ENCODE measurements around the gene CAMKK2. TPM values are rescaled to one million over a fixed set of nuclear protein-coding genes. Genes with fewer than 3 reads are reported as not detected.
A peak's percentile ranks its signal among the peaks of the same experiment; 100 is the strongest.

CAMKK2 gene
- polyA plus RNA-seq, 2 donors = 8.5 to 10.5 TPM

GRCh38 chr12:121253638-121254335 lies 42.7 kb downstream of the CAMKK2 start:
- peaks cover 17 to 26% of the 10 kb centered on the region in 2 donors for H3K36me3 ChIP-seq (ENCODE audit: control insufficient read depth in 2 of 2, insufficient read depth in 2 of 2, low read length in 1 of 2)
- peaks cover 6 to 7% of the 10 kb centered on the region in 2 donors for H3K4me1 ChIP-seq (ENCODE audit: control insufficient read depth in 2 of 2, insufficient read depth in 2 of 2, low read length in 1 of 2)
- no peaks in the 10 kb centered on the region for H3K27me3 ChIP-seq (ENCODE audit: control insufficient read depth in 1 of 2, insufficient read depth in 2 of 2, low read length in 2 of 2)
- H3K4me3 ChIP-seq (ENCODE audit: low read depth in 1 of 2, low read length in 2 of 2) = no peak overlapping the region
- 95 to 97% methylated on average over 15 of the region's 15 CpGs for WGBS, 2 donors
- H3K27ac ChIP-seq (ENCODE audit: low read depth in 2 of 2, low read length in 1 of 2) = no peak overlapping the region
- H3K9me3 ChIP-seq (ENCODE audit: control insufficient read depth in 2 of 2, insufficient read depth in 1 of 2, low read depth in 1 of 2, low read length in 1 of 2) = no peaks in the 10 kb centered on the region

DNA sequence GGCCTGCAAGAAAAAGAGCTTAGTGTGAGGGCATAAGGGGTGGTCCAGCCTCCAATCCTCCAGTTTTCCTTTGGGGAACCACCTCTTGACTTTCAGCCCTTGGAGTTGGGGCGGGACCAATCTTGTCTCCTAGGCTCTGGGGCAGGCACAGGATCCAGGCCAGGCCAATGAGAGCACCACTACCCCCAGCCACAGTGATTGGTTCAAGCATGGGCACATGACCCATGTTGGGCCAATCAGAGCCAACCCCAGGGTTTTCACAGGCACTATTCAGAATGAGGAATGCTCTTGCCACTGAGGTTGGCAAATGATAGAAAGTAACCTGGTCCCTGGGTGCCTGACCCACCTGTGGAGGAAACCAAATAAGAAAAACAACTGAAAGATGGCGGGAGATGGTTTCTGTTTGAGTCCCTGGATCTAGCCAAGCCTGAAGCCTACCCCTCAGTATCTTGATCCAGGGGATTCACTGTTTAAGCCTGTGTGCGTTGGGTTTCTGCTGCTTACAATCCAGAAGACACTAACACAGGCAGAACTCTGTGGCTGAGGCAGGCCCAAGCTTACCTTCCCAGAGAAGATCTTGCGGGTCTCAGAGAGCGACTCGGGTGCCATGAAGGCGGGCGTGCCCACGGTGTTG lies 43.7 kb downstream of the CAMKK2 start:
- Histone ChIP-seq H3K36me3 (ENCODE audit: control insufficient read depth in 2 of 2, insufficient read depth in 2 of 2, low read length in 1 of 2) (peaks cover 17 to 35% of the 10 kb centered on the region in 2 donors), H3K9me3 (ENCODE audit: control insufficient read depth in 2 of 2, insufficient read depth in 1 of 2, low read depth in 1 of 2, low read length in 1 of 2) (no peaks in the 10 kb centered on the region), H3K4me1 (ENCODE audit: control insufficient read depth in 2 of 2, insufficient read depth in 2 of 2, low read length in 1 of 2) (peaks cover 6 to 7% of the 10 kb centered on the region in 2 donors), H3K27ac (ENCODE audit: low read depth in 2 of 2, low read length in 1 of 2) (no peak overlapping the region), H3K27me3 (ENCODE audit: control insufficient read depth in 1 of 2, insufficient read depth in 2 of 2, low read length in 2 of 2) (no peaks in the 10 kb centered on the region), H3K4me3 (ENCODE audit: low read depth in 1 of 2, low read length in 2 of 2) (no peak overlapping the region)
- 93 to 97% methylated on average over 9 of the region's 9 CpGs for WGBS, 2 donors

- 67 to 100% methylated on average over 2 of the region's 2 CpGs for WGBS, 2 donors
- Histone ChIP-seq H3K36me3 (ENCODE audit: control insufficient read depth in 2 of 2, insufficient read depth in 2 of 2, low read length in 1 of 2) (peaks cover 17 to 42% of the 10 kb centered on the region in 2 donors), H3K4me1 (ENCODE audit: control insufficient read depth in 2 of 2, insufficient read depth in 2 of 2, low read length in 1 of 2) (peaks cover 6 to 7% of the 10 kb centered on the region in 2 donors), H3K4me3 (ENCODE audit: low read depth in 1 of 2, low read length in 2 of 2) (no peak overlapping the region), H3K9me3 (ENCODE audit: control insufficient read depth in 2 of 2, insufficient read depth in 1 of 2, low read depth in 1 of 2, low read length in 1 of 2) (no peaks in the 10 kb centered on the region), H3K27me3 (ENCODE audit: control insufficient read depth in 1 of 2, insufficient read depth in 2 of 2, low read length in 2 of 2) (no peaks in the 10 kb centered on the region), H3K27ac (ENCODE audit: low read depth in 2 of 2, low read length in 1 of 2) (no peak overlapping the region)
These were observed 44.7 kb downstream of the CAMKK2 start for GRCh38 chr12:121251838-121252237.

- Histone ChIP-seq H3K9me3 (ENCODE audit: control insufficient read depth in 2 of 2, insufficient read depth in 1 of 2, low read depth in 1 of 2, low read length in 1 of 2) (no peaks in the 10 kb centered on the region), H3K4me3 (ENCODE audit: low read depth in 1 of 2, low read length in 2 of 2) (no peak overlapping the region), H3K4me1 (ENCODE audit: control insufficient read depth in 2 of 2, insufficient read depth in 2 of 2, low read length in 1 of 2) (peaks cover 6 to 7% of the 10 kb centered on the region in 2 donors), H3K27ac (ENCODE audit: low read depth in 2 of 2, low read length in 1 of 2) (no peak overlapping the region), H3K36me3 (ENCODE audit: control insufficient read depth in 2 of 2, insufficient read depth in 2 of 2, low read length in 1 of 2) (peaks cover 18 to 40% of the 10 kb centered on the region in 2 donors), H3K27me3 (ENCODE audit: control insufficient read depth in 1 of 2, insufficient read depth in 2 of 2, low read length in 2 of 2) (no peaks in the 10 kb centered on the region)
- WGBS, 2 donors = 71 to 77% methylated on average over 14 of the region's 14 CpGs
These were observed 46.1 kb downstream of the CAMKK2 start for GRCh38 chr12:121250359-121250758.

GRCh38 chr12:121248622-121249021 lies 47.9 kb downstream of the CAMKK2 start:
- Histone ChIP-seq H3K36me3 (ENCODE audit: control insufficient read depth in 2 of 2, insufficient read depth in 2 of 2, low read length in 1 of 2) (peaks cover 18 to 39% of the 10 kb centered on the region in 2 donors), H3K9me3 (ENCODE audit: control insufficient read depth in 2 of 2, insufficient read depth in 1 of 2, low read depth in 1 of 2, low read length in 1 of 2) (no peaks in the 10 kb centered on the region), H3K27ac (ENCODE audit: low read depth in 2 of 2, low read length in 1 of 2) (no peak overlapping the region), H3K4me3 (ENCODE audit: low read depth in 1 of 2, low read length in 2 of 2) (no peak overlapping the region), H3K4me1 (ENCODE audit: control insufficient read depth in 2 of 2, insufficient read depth in 2 of 2, low read length in 1 of 2) (peaks cover 6 to 7% of the 10 kb centered on the region in 2 donors), H3K27me3 (ENCODE audit: control insufficient read depth in 1 of 2, insufficient read depth in 2 of 2, low read length in 2 of 2) (no peaks in the 10 kb centered on the region)
- 90 to 92% methylated on average over 22 of the region's 22 CpGs for whole genome bisulfite sequencing, 2 donors

DNA sequence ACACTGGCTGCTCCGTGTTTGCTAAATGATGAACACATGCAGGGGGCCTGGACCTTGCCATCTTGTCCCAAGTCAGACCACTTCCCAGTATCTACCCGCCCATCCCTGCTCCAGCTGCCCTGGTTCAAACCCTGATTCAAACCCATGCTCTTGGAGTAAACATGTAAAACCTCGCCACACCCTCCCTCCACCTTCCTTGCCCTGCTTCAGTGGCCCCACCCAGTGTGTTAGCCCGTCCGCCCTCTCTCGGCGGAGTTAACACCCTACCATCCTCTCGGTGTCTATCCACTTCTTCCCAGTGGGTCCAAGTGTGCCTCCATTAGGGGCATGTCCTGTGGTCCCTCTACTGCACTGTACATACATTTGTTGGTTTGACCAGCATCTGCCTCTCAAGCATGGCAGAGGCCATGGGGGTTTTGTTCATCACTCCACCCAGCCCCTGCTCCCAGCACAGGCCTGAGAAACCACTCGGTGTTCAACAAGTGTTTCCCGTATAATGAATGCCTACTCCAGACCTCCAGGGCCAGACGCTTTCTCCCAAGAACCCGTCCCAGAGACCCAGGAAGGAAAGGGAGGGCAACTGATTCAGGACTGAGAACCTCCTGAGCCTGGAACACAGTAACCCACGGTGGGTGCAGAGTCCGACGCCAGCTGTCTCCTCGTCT lies 49.5 kb downstream of the CAMKK2 start:
- no peaks in the 10 kb centered on the region for H3K9me3 ChIP-seq (ENCODE audit: control insufficient read depth in 2 of 2, insufficient read depth in 1 of 2, low read depth in 1 of 2, low read length in 1 of 2)
- peaks cover 6 to 7% of the 10 kb centered on the region in 2 donors for H3K4me1 ChIP-seq (ENCODE audit: control insufficient read depth in 2 of 2, insufficient read depth in 2 of 2, low read length in 1 of 2)
- peaks cover 18 to 33% of the 10 kb centered on the region in 2 donors for H3K36me3 ChIP-seq (ENCODE audit: control insufficient read depth in 2 of 2, insufficient read depth in 2 of 2, low read length in 1 of 2)
- no peak overlapping the region for H3K27ac ChIP-seq (ENCODE audit: low read depth in 2 of 2, low read length in 1 of 2)
- 88 to 89% methylated on average over 16 of the region's 16 CpGs for WGBS, 2 donors
- no peak overlapping the region for H3K4me3 ChIP-seq (ENCODE audit: low read depth in 1 of 2, low read length in 2 of 2)
- no peaks in the 10 kb centered on the region for H3K27me3 ChIP-seq (ENCODE audit: control insufficient read depth in 1 of 2, insufficient read depth in 2 of 2, low read length in 2 of 2)

GRCh38 chr12:121245951-121246350 lies 50.6 kb downstream of the CAMKK2 start:
- WGBS, 2 donors = 89 to 97% methylated on average over 7 of the region's 7 CpGs
- Histone ChIP-seq H3K4me3 (ENCODE audit: low read depth in 1 of 2, low read length in 2 of 2) (no peak overlapping the region), H3K36me3 (ENCODE audit: control insufficient read depth in 2 of 2, insufficient read depth in 2 of 2, low read length in 1 of 2) (peaks cover 13 to 36% of the 10 kb centered on the region in 2 donors), H3K9me3 (ENCODE audit: control insufficient read depth in 2 of 2, insufficient read depth in 1 of 2, low read depth in 1 of 2, low read length in 1 of 2) (no peaks in the 10 kb centered on the region), H3K27ac (ENCODE audit: low read depth in 2 of 2, low read length in 1 of 2) (no peak overlapping the region), H3K4me1 (ENCODE audit: control insufficient read depth in 2 of 2, insufficient read depth in 2 of 2, low read length in 1 of 2) (peaks cover 6 to 7% of the 10 kb centered on the region in 2 donors), H3K27me3 (ENCODE audit: control insufficient read depth in 1 of 2, insufficient read depth in 2 of 2, low read length in 2 of 2) (no peaks in the 10 kb centered on the region)

DNA sequence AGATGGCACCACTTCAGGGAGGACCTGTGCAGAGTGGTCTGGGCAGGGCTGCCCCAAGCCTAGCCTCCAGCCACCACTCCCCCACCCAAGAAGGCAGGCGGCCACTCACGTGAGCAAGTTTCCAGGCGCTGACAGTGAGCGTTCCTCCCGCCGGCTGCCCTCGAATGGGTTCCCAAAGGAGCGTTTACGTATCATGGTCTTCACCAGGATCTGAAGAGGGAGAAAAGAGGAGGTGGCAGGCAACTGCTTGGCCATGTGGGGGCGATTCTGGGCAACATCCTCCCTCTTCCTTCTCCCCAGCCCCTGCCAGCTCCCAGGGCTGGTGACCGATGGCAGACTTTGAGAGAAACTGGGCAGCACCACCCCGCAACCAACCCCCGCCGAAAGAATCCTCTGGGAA lies 51.5 kb downstream of the CAMKK2 start:
- Histone ChIP-seq H3K36me3 (ENCODE audit: control insufficient read depth in 2 of 2, insufficient read depth in 2 of 2, low read length in 1 of 2) (peaks cover 10 to 36% of the 10 kb centered on the region in 2 donors), H3K4me3 (ENCODE audit: low read depth in 1 of 2, low read length in 2 of 2) (no peak overlapping the region)
- 92 to 95% methylated on average over 14 of the region's 14 CpGs for WGBS, 2 donors

DNA sequence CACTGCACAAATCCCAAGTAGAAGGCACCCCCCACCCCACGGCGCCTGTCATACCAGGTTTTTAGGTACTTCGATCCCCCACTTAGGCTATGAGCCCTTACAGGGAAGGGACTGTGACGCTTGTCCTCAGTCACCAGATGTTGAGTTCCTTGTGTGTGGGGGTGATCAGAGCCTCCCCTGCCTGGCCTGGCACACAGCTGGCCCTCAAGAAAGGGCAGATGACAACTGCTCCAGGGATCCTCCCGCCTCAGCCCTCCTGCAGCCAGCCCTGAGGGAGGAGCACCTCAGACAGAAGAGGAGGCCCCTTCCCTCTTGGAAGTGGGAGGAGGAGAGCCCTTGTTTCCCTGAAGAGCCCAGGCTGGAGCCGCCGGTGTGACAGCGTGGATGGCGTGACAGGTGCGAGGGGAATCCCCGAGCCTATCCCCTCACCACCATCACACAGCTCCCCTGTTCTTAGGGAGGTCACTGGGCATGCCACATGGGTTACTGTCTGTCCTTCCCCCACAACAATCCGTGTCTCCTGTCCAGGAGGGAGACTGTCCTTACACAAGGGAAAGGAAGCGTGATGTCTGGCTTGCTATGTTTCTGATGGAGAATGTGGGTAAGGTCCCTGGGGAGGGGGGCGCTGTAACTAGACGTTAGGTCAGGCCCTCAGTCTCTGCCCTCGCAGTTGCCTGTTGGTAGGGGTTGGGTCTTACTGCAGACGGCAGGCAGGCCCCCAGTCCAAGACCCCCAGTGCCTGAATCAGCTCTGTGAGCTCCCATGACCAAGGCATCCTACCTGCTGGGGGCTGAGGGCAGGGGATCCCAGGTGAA lies 55.1 kb downstream of the CAMKK2 start:
- no peaks in the 10 kb centered on the region for H3K27me3 ChIP-seq (ENCODE audit: control insufficient read depth in 1 of 2, insufficient read depth in 2 of 2, low read length in 2 of 2)
- peaks cover 3 to 18% of the 10 kb centered on the region in 2 donors for H3K36me3 ChIP-seq (ENCODE audit: control insufficient read depth in 2 of 2, insufficient read depth in 2 of 2, low read length in 1 of 2)
- H3K4me3 ChIP-seq (ENCODE audit: low read depth in 1 of 2, low read length in 2 of 2) = no peak overlapping the region
- peaks cover 0 to 5% of the 10 kb centered on the region in 2 donors for H3K4me1 ChIP-seq (ENCODE audit: control insufficient read depth in 2 of 2, insufficient read depth in 2 of 2, low read length in 1 of 2)
- peak overlapping the region; percentile 43 to 47 for H3K27ac ChIP-seq (ENCODE audit: low read depth in 2 of 2, low read length in 1 of 2)
- H3K9me3 ChIP-seq (ENCODE audit: control insufficient read depth in 2 of 2, insufficient read depth in 1 of 2, low read depth in 1 of 2, low read length in 1 of 2) = no peaks in the 10 kb centered on the region
- WGBS, 2 donors = 81 to 83% methylated on average over 17 of the region's 17 CpGs

More for the DNA sequence above, 51.5 kb downstream of the CAMKK2 start:
- Histone ChIP-seq H3K4me1 (ENCODE audit: control insufficient read depth in 2 of 2, insufficient read depth in 2 of 2, low read length in 1 of 2) (peaks cover 1 to 6% of the 10 kb centered on the region in 2 donors), H3K9me3 (ENCODE audit: control insufficient read depth in 2 of 2, insufficient read depth in 1 of 2, low read depth in 1 of 2, low read length in 1 of 2) (no peaks in the 10 kb centered on the region), H3K27ac (ENCODE audit: low read depth in 2 of 2, low read length in 1 of 2) (no peak overlapping the region), H3K27me3 (ENCODE audit: control insufficient read depth in 1 of 2, insufficient read depth in 2 of 2, low read length in 2 of 2) (no peaks in the 10 kb centered on the region)

Measured in esophagus (tissue), 2 donors.